Thymus (tissue), 11 donors: Measurements from ENCODE around the gene ABCC9. TPM values are rescaled to one million over a fixed set of nuclear protein-coding genes. Genes with fewer than 3 reads are reported as not detected.

Source experiments
- DNase-seq, 9 donors: peaks; one replicate each; pipeline ENCODE4 v3.0.0-alpha.2; 2013; ENCODE audit warnings: low spot score in 9 of 9, low read depth in 6 of 9, missing footprints in 1 of 9
- H3K27ac ChIP-seq, 2 donors: one replicate each; pipeline ENCODE4 v1.5.1; 2013; ENCODE audit warnings: control low read depth in 1 of 2, low read depth in 1 of 2, low read length in 1 of 2, mild to moderate bottlenecking in 1 of 2, moderate library complexity in 1 of 2
- H3K27me3 ChIP-seq, 2 donors: one replicate each; pipeline ENCODE4 v1.5.1; 2013; ENCODE audit warnings: low read length in 1 of 2; ENCODE audit not compliant: control insufficient read depth in 2 of 2, insufficient read depth in 1 of 2
- H3K36me3 ChIP-seq, 2 donors: one replicate each; pipeline ENCODE4 v1.5.1; 2013; ENCODE audit warnings: low read length in 1 of 2, mild to moderate bottlenecking in 1 of 2, moderate library complexity in 1 of 2; ENCODE audit not compliant: control insufficient read depth in 2 of 2, insufficient read depth in 2 of 2
- H3K4me1 ChIP-seq, 2 donors: one replicate each; pipeline ENCODE4 v1.5.1; 2013; ENCODE audit warnings: low read length in 2 of 2; ENCODE audit not compliant: control insufficient read depth in 2 of 2, insufficient read depth in 2 of 2
- H3K4me3 ChIP-seq, 2 donors: one replicate each; pipeline ENCODE4 v1.5.1; 2013; ENCODE audit warnings: low read length in 2 of 2, control low read depth in 1 of 2, mild to moderate bottlenecking in 1 of 2
- H3K9me3 ChIP-seq, 2 donors: one replicate each; pipeline ENCODE4 v1.5.1; 2013; ENCODE audit warnings: low read length in 1 of 2, mild to moderate bottlenecking in 1 of 2; ENCODE audit not compliant: control insufficient read depth in 2 of 2, insufficient read depth in 1 of 2
- WGBS: extraction: QIAGEN DNeasy Blood & Tissue Kit; methylation state at CpG from one replicate; pipeline ENCODE4 v1.1.7; 2013; 5-methylcytosine and 5-hydroxymethylcytosine counted together
- polyA plus RNA-seq: library from polyadenylated mRNA; stranded (reverse); fragments of 200-250 nt; gene quantifications from one replicate; pipeline ENCODE4 v1.2.3, GENCODE V29; 2013
- total RNA-seq: library from RNA; stranded (reverse); fragments of 120-200 nt; gene quantifications from one replicate; pipeline ENCODE4 v1.2.4, GENCODE V29; 2013
- donor health status: healthy.

The ABCC9 gene
- total and polyA plus RNA-seq, 2 donors = 1.5 to 4.4 TPM

GRCh38 chr12:21865846-21866245 lies 75.4 kb downstream of the ABCC9 start:
- Histone ChIP-seq H3K4me1 (no peaks in the 10 kb centered on the region), H3K9me3 (no peaks in the 10 kb centered on the region)
- no peak for DNase-seq

DNA sequence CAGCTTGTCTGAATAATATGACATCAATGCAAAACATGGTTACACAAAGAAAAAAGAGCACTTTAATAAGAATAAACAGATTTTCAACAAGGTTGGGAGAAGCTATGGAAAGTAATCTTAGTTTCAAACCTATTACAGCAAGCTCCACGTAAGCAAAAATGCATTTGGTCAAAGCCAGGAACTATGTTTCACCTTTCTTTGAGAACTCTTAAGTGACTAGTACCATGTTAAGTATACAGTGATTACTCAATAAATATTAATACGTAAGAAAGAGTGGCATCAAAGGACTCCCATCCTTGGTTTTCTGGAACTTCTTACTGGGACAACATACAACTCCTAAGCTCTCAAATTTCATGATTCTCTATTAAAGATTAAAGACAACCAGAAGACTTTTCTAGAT lies 80.7 kb downstream of the ABCC9 start:
- Histone ChIP-seq H3K36me3 (no peaks in the 10 kb centered on the region), H3K27me3 (no peaks in the 10 kb centered on the region), H3K9me3 (no peaks in the 10 kb centered on the region), H3K4me1 (no peaks in the 10 kb centered on the region), H3K4me3 (no peak overlapping the region), H3K27ac (no peak overlapping the region)
- WGBS = 90% methylated on average over 2 of the region's 2 CpGs
- no peak for DNase-seq

More at GRCh38 chr12:21865846-21866245, 75.4 kb downstream of the ABCC9 start:
- H3K27me3 ChIP-seq = no peaks in the 10 kb centered on the region
- no peak overlapping the region for H3K27ac ChIP-seq
- H3K36me3 ChIP-seq = no peaks in the 10 kb centered on the region
- H3K4me3 ChIP-seq = no peak overlapping the region

DNA sequence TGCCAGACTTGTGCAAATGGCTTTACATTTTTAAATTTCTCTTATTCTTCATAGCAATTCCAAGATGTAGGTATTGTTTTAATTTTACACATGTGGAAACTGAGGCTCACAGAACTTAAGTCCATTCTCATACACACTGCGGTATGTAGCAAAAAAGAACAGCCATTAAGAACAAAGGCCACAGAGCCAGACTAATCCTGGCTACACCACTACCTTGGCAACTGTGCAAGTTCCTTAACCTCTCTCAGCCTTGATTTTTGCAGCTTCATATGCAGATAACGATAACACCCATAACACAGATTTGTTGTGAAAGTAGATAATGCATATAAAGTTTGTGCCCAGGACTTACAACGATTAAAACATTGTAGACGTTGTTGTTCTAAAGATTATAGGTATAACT lies 81.1 kb downstream of the ABCC9 start:
- Histone ChIP-seq H3K9me3 (no peaks in the 10 kb centered on the region), H3K27ac (no peak overlapping the region), H3K4me3 (no peak overlapping the region), H3K36me3 (no peaks in the 10 kb centered on the region), H3K4me1 (no peaks in the 10 kb centered on the region), H3K27me3 (no peaks in the 10 kb centered on the region)
- DNase-seq = no peak
- WGBS = 95% methylated on average over 4 of the region's 4 CpGs

DNA sequence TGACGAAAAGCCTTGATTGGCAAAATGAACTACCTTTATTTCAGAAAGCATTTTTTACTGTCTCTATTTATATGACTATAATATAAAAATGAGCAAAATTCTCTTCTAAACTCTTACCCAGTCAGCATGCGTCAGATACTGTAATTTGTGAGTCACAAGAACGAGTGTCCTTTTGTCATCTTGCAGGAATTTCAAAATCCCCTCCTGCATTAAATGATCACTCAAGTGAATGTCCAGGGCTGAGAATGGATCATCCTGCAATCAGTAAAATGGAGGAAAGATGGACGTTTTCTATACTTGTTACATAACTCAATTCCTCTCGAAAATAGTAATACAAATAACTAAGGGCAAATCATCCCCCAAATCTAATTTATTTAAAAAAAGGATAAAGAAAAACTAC lies 89.0 kb downstream of the ABCC9 start:
- Histone ChIP-seq H3K36me3 (no peaks in the 10 kb centered on the region), H3K9me3 (no peaks in the 10 kb centered on the region), H3K27ac (no peak overlapping the region), H3K4me3 (no peak overlapping the region), H3K27me3 (no peaks in the 10 kb centered on the region), H3K4me1 (no peaks in the 10 kb centered on the region)
- 89% methylated on average over 5 of the region's 5 CpGs for WGBS
- DNase-seq = no peak

DNA sequence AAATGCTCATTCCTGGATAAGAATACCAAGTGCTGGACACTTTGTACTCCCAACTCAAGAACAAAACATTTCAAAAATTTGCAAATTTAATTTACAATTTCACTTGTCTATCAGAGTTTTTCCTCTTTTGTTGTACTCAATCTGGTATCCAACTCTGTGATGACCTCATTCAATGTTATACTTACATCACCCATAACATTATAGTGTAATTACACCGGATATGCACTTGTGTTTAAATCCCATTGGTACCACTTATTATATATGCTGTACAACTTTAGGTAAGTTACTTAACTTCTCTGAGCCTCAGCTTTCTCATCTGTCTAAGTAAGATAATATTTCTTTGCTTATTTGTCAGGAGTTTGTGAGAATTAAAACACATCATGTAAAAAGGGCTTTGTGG lies 90.1 kb downstream of the ABCC9 start:
- no peaks in the 10 kb centered on the region for H3K27me3 ChIP-seq
- no peak for DNase-seq
- no peak overlapping the region for H3K4me3 ChIP-seq
- no peak overlapping the region for H3K27ac ChIP-seq
- H3K9me3 ChIP-seq = no peaks in the 10 kb centered on the region
- H3K36me3 ChIP-seq = no peaks in the 10 kb centered on the region
- no peaks in the 10 kb centered on the region for H3K4me1 ChIP-seq
- WGBS = 92% methylated on average over 1 of the region's 1 CpG

- 66% methylated on average over 4 of the region's 4 CpGs for WGBS
- Histone ChIP-seq H3K4me3 (no peak overlapping the region), H3K9me3 (no peaks in the 10 kb centered on the region), H3K36me3 (no peaks in the 10 kb centered on the region), H3K4me1 (no peaks in the 10 kb centered on the region), H3K27ac (no peak overlapping the region), H3K27me3 (no peaks in the 10 kb centered on the region)
- DNase-seq = no peak
These were observed 90.8 kb downstream of the ABCC9 start for GRCh38 chr12:21850419-21850818.

GRCh38 chr12:21849878-21850277 lies 91.3 kb downstream of the ABCC9 start:
- Histone ChIP-seq H3K27me3 (no peaks in the 10 kb centered on the region), H3K36me3 (no peaks in the 10 kb centered on the region), H3K4me3 (no peak overlapping the region), H3K27ac (no peak overlapping the region), H3K9me3 (no peaks in the 10 kb centered on the region), H3K4me1 (no peaks in the 10 kb centered on the region)
- DNase-seq = no peak
- 84% methylated on average over 2 of the region's 2 CpGs for WGBS

GRCh38 chr12:21848192-21848591 lies 93.0 kb downstream of the ABCC9 start:
- 90% methylated on average over 5 of the region's 5 CpGs for WGBS
- DNase-seq = no peak
- no peaks in the 10 kb centered on the region for H3K9me3 ChIP-seq
- no peak overlapping the region for H3K4me3 ChIP-seq
- H3K27ac ChIP-seq = no peak overlapping the region
- no peaks in the 10 kb centered on the region for H3K36me3 ChIP-seq
- no peaks in the 10 kb centered on the region for H3K4me1 ChIP-seq
- H3K27me3 ChIP-seq = no peaks in the 10 kb centered on the region

DNA sequence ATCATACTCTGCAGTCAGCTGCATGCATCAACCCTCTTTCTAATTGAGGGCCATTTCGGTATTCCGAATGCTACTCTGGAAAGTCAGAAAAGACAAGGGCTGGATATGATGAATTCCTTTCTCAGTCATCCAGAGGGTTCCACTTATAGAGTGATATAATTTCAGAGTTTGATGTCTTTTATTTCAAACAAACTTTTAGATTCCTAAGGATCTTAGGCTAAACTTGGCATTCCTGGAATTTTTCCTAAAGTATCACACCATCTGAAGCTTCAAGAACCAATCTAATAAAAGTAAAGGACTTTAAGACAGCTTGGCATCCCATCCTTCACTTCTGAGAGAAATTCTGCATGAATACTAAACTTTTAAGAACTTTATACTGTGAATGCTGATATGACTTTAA lies 97.4 kb downstream of the ABCC9 start:
- H3K27me3 ChIP-seq = no peaks in the 10 kb centered on the region
- 94% methylated on average over 2 of the region's 2 CpGs for WGBS
- no peak overlapping the region for H3K27ac ChIP-seq
- no peaks in the 10 kb centered on the region for H3K4me1 ChIP-seq
- no peaks in the 10 kb centered on the region for H3K9me3 ChIP-seq
- DNase-seq = no peak
- no peaks in the 10 kb centered on the region for H3K36me3 ChIP-seq
- H3K4me3 ChIP-seq = no peak overlapping the region

DNA sequence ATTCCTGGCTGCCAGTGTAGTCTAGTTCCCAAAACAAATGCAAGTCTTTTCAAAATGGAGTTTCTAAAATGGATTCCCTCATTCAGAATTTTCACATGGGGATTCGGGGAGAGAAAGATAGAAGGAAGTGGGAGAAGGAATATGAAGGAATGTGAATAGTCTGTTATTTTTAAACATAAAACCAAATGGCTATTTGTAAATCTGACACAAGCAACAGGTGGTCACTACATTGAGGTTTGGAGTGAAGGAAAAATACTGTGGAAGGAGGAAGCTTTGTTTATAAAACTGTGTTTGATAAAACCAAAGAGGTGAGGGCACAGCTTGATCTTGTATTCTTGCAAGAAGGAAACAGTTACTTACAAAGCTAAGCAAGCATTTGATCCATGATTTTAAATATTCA lies 101.5 kb downstream of the ABCC9 start:
- no peaks in the 10 kb centered on the region for H3K4me1 ChIP-seq
- no peaks in the 10 kb centered on the region for H3K9me3 ChIP-seq
- H3K4me3 ChIP-seq = no peak overlapping the region
- no peaks in the 10 kb centered on the region for H3K27me3 ChIP-seq
- DNase-seq = no peak
- H3K36me3 ChIP-seq = no peaks in the 10 kb centered on the region
- H3K27ac ChIP-seq = no peak overlapping the region
- 97% methylated on average over 1 of the region's 1 CpG for WGBS
